Kasumi-1 (cell line): Measurements from ENCODE around the gene C2CD4B.

Experiments used
- DNase-seq, 2 experiments: peaks; one replicate each; lab custom pipeline; 2025; lab: John Stamatoyannopoulos, UW

The C2CD4B gene

DNA sequence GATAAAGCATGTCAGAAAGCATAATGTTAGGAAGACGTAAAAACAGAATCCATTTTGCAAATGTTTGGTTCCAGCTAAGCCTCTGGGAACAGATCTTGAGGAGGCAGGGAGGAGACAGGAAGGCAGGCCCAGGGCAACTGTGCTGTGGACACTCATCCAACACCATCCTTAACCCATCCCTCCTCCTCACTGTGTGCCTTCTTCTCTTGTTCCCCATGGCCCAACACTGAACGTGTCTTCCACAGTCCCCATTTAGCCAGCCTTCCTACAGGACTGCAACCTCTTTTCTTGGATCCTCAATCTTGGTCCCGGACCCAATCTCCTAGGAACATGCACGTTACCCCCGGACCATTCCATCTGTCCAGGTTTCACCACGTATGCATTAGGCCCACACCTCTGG lies 15.4 kb downstream of the C2CD4B start:
- DNase-seq, result no peak

DNA sequence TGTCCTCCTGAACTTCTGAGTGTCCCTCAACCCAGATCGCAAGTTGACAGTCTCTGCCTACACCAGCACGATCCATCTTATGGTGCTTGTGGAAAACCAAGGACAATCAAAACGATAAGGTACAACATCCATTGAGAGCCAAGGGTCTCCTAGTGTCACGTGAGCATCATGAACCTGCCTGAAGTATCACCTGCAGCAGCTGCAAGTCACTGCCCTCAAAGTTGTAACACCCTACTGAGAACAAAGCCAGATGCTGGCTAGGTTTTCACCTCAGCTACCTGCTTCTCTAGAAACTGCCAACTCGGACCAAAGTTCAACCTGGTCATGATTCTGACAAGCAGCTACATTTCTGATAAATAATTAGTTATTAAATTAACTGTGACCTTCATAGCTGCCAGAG lies 17.5 kb downstream of the C2CD4B start:
- no peak for DNase-seq

DNA sequence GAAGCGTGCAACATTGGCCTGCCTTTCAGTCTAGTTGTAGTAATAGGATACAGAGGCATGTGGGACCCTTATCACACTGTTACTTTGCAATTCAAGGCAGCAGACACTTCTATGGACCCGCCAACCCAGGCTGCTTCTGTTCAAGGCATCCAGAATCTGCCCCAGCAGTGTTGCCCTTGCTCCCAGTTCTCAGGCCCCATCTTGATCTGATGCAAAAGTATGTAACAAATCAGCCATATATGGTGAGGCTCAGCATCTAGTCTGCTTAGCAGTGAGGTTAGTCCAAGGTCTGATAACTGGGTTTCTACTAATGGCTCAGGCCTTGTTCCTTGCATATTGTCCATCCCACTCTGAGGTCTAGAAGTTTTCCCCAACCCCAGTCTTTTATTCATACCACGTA lies 17.9 kb downstream of the C2CD4B start:
- DNase-seq, result no peak

DNA sequence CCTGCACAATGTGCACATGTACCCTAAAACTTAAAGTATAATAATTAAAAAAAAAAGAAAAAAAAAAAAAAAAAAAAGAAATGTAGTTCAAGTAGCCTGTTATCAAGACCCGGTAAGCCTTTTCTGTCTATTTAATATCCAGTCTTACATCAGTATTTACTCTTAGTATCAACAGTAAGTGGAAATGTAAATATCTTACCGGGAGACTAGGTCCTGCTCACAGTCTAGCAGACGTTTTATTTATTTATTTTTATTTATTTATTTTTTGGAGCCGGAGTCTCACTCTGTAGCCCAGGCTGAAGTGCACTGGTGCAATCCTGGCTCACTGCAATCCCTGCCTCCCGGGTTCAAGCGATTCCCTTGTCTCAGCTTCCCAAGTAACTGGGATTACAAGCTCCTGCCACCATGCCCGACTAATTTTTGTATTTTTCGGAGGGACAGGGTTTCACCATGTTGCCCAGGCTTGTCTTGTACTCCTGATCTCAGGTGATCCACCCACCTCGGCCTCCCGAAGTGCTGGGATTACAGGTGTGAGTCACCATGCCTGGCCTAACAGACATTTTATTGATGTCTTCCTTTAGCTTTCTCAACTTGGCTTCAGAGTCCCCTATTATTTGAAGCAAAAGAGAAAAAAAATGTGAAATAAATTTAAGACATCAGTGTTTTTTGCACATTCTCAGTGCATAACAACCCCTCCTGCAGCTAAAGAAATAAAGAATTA lies 19.9 kb downstream of the C2CD4B start:
- DNase-seq, result no peak

DNA sequence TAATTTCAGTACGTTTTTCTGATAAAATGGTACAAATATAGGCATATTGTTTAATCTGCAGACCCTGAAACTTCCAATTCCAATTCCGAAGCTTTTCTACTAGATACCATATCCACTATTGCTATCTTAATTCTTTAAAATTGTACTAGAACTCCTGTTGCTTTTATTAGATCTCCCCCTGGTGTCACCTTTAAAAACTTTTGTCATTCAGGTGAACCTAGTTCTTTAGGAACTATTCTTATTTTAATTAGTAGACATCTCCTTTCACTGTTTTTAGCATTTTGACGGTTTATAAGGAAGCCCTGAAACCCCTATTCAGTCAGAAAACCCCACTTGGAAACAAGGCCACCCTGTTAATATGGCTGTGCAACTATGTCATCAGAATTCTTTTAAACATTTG lies 22.3 kb downstream of the C2CD4B start:
- DNase-seq, result no peak

DNA sequence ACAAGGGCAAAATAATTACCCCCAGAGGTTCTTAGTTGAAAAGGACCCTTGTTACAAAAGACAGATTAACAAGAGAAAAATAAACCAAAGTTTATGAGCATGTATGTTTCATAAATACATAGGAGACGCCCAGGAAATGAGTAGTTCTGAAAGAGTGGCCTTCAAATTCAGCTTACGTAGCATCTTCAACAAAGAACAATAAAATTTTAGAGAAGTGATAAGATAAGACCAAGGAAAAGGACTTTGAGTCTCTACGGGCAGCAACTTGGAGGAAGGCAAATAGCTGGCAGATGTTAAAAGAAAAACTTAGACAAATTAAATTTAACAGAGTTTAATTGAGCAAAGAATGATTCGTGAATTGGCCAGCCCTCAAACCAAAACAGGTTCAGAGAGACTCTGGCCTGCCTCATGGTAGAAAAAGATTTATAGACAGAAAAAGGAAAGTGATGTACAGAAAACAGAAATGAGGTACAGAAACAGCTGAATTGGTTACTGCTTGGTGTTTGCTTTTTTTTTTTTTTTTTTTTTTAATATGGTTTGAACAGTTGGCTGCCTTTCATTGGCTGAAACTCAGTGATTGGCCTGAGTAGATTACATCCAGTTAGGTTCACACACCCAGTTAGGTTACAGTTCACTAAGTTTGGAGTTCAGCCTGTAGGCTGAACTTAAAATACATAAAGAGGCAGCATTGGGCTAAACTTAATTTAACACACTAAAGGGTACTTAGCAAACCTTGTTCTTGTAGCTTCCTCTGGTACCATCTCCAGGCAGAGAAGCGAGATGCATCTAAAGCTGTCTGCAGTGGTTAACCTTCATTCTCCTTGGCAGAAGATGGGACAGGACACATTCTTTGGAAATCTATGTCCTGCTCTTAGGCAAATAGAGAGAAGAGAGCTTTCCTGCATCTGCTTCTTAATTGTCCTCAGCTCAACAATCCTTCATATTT lies 23.2 kb downstream of the C2CD4B start:
- DNase-seq, result no peak

DNA sequence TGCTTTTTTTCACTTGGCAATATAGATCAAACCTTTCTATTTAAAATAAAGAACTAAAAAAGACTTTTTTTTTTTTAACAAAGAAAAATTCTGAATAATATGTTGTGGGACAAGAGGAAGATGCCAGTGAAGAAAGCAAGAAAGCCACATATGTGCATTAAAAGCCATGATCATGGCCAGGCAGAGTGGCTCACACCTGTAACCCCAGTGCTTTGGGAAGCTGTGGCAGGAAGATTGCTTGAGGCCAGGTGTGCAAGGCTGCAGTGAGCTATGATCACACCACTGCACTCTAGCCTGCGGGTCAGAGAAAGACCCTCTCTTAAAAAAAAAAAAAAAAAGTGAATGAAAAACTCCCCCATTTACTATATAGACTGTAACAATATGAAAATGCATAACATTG lies 23.9 kb downstream of the C2CD4B start:
- no peak for DNase-seq

DNA sequence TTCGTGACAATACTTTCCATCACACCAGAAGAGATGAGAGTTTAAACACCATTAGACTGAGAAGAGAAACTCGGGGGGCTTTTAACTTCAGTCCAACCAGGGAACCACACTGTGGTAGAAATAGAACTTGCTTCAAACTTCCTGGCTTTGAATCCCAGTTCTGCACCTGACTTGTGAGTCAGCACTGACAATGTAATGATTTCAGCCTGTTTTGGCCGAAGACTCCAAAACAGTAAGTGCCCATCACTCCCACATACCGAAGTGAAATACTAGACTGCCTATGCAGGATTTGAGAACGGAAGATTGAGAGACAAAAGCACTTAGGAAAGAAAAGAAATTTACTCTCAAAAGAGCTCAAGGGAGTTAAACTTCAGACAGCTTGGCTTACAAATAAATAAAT lies 27.0 kb downstream of the C2CD4B start:
- DNase-seq, result no peak

DNA sequence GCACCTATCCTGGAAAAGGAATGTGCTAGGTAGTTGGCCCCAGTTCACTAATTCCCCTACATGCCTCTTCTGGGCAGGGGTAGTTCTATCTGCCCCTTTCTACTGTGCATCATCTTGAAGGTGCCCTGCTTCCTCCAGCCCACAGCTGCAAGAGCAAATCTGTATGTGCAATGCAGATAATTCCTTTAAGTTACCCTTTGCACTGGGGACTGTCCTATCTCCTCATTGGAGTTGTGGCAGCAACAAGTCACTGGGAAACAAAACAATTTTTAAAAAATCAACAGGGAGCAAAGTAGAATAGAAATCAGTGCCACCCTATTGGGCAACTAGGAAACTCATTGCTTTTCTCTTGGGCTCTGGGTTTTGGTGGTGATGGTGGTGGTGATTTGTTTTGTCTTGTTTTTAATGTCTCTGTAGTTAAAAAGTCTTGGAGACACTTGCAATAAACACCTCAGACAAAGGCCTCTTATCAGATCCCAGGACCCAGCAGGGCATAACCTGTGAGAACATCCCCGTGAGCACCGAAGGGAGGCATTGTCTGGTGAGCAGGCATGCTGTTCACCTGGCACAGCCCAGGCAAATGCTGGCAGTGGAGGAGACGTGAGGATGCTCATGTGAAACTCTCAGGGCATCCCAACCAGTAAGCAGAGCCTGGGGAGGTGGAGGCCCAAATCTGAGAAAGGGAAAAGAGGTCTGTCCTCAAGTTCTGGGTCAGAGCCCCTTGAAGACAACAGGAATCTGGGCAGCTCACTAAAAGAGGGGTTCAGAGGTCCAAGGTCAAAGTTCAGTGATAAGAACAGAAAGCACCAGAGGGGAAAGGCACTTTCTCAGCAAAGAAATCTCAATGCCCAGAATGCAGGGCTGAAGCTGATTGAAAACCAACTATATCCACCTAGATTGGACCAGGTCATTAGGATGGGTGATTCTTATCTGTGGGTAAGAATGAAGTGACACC lies 27.9 kb downstream of the C2CD4B start:
- no peak for DNase-seq

DNA sequence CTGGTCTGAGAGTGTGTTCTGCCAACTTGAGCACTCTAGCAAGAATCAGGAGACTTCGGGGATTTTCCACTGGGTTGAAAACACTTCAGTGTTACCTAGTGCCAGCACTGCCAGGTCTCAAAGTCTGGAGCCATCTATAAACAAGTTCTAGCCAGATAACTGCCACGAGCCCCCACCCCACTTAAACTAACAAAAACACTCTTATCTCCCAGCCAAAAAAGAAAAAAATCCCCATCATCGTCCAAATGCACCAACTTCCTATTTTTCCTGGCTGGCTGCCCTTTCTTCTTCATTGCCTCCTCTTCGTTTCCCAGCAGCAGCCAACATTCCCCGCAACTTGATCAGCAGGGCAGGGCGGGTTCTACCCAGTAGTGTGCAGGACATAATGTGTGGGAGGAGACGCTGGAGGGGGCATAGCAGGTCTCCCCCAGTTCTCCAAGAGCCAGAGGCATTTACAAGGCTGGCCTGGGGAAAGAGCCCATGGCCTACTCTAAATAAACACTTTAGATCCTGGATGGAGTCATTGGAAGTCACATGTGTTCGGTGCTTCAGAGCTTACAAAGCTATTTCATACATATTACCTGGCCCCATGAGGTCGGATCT lies 29.5 kb downstream of the C2CD4B start:
- no peak for DNase-seq

DNA sequence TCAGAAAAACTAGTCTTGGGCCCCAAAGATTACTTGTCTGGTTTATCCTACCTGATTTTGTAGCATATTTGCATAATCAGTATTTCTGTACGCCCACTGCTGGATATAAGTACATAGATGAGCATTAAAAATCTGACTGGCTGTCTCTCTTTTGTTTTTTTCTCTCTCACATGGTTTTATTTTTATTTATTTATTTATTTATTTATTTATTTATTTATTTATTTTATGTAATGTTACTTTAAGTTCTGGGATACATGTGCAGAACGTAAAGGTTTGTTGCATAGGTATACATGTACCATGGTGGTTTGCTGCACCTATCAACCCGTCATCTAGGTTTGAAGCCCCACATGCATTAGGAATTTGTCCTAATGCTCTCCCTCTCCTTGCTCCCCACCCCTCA lies 31.9 kb downstream of the C2CD4B start:
- no peak for DNase-seq

DNA sequence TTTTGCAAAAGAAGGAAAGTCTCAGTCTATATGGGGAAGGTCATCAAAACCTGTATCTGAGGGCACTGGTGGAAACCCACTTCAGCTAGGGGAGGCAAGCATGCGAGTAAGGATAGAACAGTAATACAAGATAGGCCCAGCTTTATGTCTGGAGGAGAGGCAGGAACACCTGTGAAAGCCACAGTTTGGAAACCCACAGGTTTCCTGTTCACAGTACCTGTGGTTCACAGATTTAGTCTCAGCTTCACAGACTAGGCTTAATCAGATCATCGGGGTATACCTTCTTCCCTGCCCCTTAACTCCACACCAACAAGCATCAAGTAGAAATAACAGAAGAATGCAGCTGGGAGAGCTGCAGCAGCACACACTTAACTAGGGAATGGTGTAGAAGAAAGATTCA lies 36.2 kb downstream of the C2CD4B start:
- DNase-seq, result no peak

DNA sequence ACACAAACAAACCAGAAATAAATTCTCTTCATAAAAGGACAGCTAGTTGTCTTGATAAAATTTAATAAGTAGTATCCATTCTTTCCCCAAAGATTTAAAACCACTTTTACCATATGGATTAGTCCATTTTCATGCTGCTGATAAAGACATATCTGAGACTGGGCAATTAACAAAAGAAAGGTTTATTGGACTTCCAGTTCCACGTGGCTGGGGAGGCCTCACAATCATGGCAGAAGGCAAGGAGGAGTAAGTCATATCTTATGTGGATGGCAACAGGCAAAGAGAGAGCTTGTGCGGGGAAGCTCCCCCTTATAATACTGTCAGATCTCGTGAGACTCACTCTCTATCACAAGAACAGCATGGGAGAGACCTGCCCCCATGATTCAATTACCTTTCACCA lies 38.7 kb downstream of the C2CD4B start:
- DNase-seq, result no peak

DNA sequence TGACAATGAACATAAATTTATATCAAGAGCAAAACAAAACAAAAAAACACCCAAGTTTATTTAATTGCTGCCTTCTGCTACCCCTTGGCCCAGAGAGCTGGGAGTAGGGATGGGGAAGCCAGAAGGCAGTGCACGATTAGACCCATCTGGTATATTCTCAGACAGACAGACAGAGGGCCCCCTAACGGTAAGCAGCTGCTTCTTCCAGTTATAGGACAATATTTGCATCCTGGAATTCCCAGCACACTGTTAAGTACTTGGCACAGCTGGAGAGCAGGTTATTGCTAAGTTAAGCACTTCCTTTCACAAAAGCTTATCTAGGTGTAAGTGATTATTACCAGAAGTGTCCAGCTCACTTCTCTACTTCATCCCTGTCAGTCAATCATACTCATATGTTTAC lies 39.3 kb downstream of the C2CD4B start:
- peak; percentile 1 to 48 for DNase-seq

DNA sequence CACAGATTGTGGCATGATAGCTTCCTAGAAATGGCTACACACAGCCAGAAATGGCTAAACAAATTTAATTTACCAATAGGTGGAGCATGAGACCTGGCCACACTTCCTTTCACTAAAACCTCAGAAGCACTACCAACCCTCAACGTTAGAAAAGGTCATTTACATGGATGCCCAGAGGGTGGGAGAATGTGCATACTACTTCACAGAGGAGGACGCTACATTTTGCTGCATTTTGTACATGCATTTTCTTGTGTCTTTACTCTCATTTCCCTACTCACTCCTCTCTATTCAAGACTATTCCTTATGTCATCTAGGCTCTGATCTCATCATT lies 40.1 kb downstream of the C2CD4B start:
- no peak for DNase-seq

DNA sequence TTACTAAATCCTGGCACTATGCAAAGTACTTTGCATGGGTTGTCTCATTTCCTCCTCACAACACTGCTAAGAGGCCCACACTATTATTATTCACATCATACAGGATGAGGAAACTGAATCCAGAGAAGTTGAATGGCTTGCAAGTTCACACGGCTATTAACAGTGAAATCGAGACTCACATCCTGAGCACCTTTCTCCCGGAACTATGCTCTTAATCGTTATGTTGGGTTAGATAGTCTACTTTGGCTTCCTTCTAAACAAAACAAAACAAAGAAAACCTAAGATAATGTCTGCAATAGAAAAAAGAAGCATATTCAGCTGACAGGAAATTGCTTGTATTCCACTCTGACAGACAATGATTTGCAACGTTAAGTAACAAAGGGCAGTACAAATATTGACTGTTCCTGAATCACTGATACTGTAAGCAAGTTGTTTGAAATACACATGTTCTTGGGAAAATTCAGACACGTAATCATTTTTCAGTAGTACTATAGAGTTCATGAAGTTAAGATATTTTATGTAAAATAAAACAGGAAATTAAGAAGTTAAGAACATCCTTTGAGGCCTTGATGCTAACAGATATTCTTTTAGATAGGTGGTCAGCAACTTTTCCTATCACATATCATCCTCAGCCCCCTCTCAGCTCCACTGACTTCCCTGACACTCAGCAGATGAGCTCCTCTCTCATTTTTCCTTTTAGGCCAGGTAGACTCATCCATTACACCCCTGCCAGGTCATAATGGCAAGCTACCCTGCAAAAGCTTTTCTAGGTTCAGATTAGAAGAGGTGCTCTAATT lies 40.7 kb downstream of the C2CD4B start:
- DNase-seq, result no peak

DNA sequence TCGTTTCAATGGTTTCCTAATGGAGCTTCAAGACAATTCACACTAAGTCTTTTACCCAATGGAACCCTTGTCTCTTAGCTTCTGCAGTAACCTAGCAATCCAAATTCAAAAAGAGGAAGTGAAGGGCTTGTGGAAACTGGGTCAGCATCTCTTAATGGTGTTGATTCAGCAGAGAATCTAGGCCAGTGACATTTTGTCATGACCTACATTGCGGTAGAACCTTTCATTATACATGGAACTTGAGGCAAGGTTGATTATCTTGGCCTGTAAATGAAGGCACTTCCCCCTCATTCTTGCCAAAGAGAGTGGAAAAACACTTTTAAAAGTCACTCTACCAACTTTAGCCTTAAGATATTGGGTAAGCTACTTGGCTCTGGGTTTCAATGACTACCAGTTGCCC lies 42.8 kb downstream of the C2CD4B start:
- DNase-seq, result peak in 1 of 2 experiments; percentile 4

DNA sequence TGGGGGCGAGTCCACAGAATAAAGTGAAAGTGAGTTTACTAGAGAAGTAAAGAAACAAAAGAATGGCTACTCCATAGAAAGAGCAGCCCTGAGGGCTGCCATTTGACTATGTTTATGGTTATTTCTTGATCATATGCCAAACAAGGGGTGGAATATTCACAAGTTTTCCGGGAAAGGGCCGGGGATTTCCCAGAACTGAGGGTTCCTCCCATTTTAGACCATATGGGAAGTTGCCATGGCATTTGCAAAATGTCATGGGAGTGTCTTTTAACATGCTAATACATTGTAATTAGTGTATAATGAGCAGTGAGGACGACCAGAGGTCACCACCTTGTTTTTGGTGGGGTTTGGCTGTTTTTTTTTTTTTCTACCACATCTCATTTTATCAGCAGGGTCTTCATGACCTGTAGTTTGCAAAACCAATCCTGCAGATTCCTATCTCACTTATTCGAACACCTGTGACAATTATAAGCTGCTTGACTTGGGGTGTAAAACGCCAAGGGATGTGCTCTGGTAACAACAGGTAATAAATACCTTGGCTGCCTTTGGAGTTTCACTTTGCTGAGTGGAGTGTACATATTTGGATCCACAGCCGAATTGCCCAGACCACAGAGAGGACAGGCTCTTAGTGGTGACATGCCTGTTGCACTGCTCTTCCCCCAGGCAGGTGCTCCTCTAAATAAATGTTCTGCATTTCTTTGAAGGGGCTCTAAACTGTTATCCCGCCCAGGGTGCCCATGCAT lies 43.6 kb downstream of the C2CD4B start:
- no peak for DNase-seq

DNA sequence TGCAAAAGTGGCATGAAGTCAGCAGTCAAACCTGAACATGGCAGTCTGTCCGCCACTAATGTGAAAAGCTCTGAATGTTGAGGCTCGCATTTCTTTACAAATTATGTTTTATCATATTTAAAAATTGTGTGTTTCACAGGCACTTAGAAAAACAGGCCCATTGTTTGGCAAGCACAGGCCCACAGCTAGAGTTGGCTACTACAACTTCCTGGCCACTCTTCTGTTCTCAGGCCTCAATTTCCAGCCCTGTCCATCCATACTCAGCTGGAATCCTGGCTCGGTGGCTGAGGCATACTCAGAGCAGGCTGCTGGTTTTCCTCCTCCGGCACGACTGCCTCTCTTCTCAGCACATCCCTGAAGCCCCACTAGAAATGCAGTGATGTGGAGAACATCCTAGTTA lies 44.3 kb downstream of the C2CD4B start:
- no peak for DNase-seq

DNA sequence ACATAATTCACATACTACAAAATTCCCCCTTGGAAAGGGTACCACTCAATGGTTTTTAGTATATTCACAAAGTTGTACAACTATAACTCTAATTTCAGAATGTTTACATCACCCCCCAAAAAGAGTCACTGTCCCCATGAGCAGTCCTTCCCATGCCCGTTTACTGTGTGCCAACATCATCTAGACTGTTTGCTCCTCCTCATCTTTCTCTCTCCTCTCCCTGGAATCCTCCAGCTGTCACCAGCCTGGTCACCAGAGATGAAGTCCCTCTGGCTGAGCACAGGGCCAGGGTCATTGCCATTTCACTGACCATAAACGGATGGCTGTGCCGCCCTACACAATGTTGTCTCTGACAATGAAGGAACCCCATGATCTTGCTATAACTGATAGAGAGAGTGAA lies 45.2 kb downstream of the C2CD4B start:
- no peak for DNase-seq
